ENCODE measurements around the gene ANAPC16. TPM values are rescaled to one million over a fixed set of nuclear protein-coding genes. Genes with fewer than 3 reads are reported as not detected.

Gene ANAPC16
- total and polyA plus RNA-seq, 2 of the 4 experiments (the other 2 are of a cell fraction): 25.2 to 26.3 TPM

DNA sequence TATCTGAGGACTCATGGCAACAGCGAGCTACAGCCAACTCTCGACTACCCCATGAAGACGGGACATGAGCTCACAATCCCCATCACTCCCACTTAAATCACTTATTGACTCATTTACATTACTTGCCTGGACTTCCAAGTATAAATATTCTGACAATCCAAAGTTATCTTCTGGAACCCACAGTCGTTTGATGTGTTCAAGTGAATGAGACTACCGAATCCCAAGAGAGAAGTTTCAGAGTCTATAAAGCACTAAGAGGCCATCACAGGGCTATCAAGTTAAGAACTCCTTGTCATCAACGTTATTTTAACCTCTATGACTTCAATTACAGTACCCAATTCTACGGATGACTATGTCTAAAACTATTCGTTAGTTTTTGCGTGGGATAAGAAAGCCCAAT is 11.5 kb upstream of the ANAPC16 start:
- ChIA-PET CTCF (no interaction called here), POLR2A (ENCODE audit: unreplicated experiment) (no interaction called here)
- BruUV-seq (replicated peaks): no TSS peak
- H4K5ac ChIP-seq (ENCODE audit: low read depth, low read length): no peak overlapping the region
- TF ChIP-seq RCOR1 (IDR thresholded peaks at IDR 0.05; ENCODE audit: insufficient replicate concordance, low read length) (no peak), FOS (IDR thresholded peaks at IDR 0.05; ENCODE audit: low read depth, low read length) (no peak), MXI1 (IDR thresholded peaks at IDR 0.05; ENCODE audit: borderline replicate concordance, low read depth, low read length) (no peak), CHD1 (IDR thresholded peaks at IDR 0.05; ENCODE audit: low read depth, low read length) (no peak), CTCF (conservative IDR thresholded peaks at IDR 0.05; ENCODE audit: low read depth, low read length) (no peak), MAZ (IDR thresholded peaks at IDR 0.05; ENCODE audit: borderline replicate concordance, low read depth, low read length) (no peak), CEBPB (IDR thresholded peaks at IDR 0.05; ENCODE audit: low read depth, low read length) (no peak)
- H4K20me1 ChIP-seq (ENCODE audit: insufficient read depth, low read length): no peaks in the 10 kb centered on the region
- no peak overlapping the region for H3K4ac ChIP-seq (ENCODE audit: low read depth, low read length)
- H2BK15ac ChIP-seq (ENCODE audit: low read depth, low read length): no peak overlapping the region
- 0 out of 2 replicates have a peak, but pooled peaks cover 3% of the 10 kb centered on the region for H3K9me1 ChIP-seq (ENCODE audit: insufficient read depth, low read length)
- H3K23ac ChIP-seq (ENCODE audit: low read depth, low read length): no peak overlapping the region
- no peak overlapping the region for H3K56ac ChIP-seq (ENCODE audit: extremely low read depth, insufficient read depth, low read length)
- H3K4me2 ChIP-seq (ENCODE audit: low read depth, low read length): no peak overlapping the region
- no peak overlapping the region for H2AK9ac ChIP-seq (replicated peaks; ENCODE audit: low read depth, low read length, poor library complexity)
- in situ Hi-C loops (cut with MboI; ENCODE audit: low sequenced_read_pairs) (no loop called here), dilution Hi-C loops (cut with HindIII; ENCODE audit: low sequenced_read_pairs, unreplicated experiment) (no loop called here), intact Hi-C loops (cut with micrococcal nuclease) (no loop called here)
- no peak overlapping the region for H2BK20ac ChIP-seq (ENCODE audit: low read depth, low read length)
- no peak overlapping the region for H3K4me3 ChIP-seq (ENCODE audit: insufficient read depth, low read depth, low read length)
- H2BK120ac ChIP-seq (ENCODE audit: low read depth, low read length): no peak overlapping the region
- H2BK5ac ChIP-seq (ENCODE audit: low read depth, low read length, poor library complexity, severe bottlenecking): no peak overlapping the region
- no peak overlapping the region for H4K8ac ChIP-seq (ENCODE audit: low read depth in 2 of 2, low read length in 2 of 2)
- no peak overlapping the region for H2AK5ac ChIP-seq (ENCODE audit: low read depth, low read length)
- H3K18ac ChIP-seq (ENCODE audit: low read depth, low read length): no peak overlapping the region
- no peak overlapping the region for H4K91ac ChIP-seq (ENCODE audit: insufficient read depth, low read depth, low read length)
- no peak for ATAC-seq (ENCODE audit: low read depth)
- 93% methylated on average over 3 of the region's 9 CpGs; no CpG with 5 or more reads in 1 of the 2 experiments for WGBS, 2 experiments (ENCODE audit: extremely low coverage in 2 of 2, insufficient read length in 1 of 2)
- peaks cover 23% of the 10 kb centered on the region for H3K36me3 ChIP-seq (ENCODE audit: control insufficient read depth, insufficient read depth, low read length)
- H3K4me1 ChIP-seq (ENCODE audit: control insufficient read depth, insufficient read depth, low read length): no peaks in the 10 kb centered on the region
- no peak overlapping the region for H2AFZ ChIP-seq (replicated peaks; ENCODE audit: low read length, poor library complexity)
- H3K79me1 ChIP-seq (ENCODE audit: low read depth in 1 of 2, low read length in 2 of 2): no peaks in the 10 kb centered on the region
- no peaks in the 10 kb centered on the region for H3K27me3 ChIP-seq (ENCODE audit: control insufficient read depth, insufficient read depth, low read length)
- H3K9me3 ChIP-seq (ENCODE audit: control insufficient read depth, insufficient read depth, low read length): no peaks in the 10 kb centered on the region
- no peak overlapping the region for H3K9ac ChIP-seq (ENCODE audit: low read depth, low read length)
- no peak overlapping the region for H3K27ac ChIP-seq (ENCODE audit: insufficient read depth, low read length)
- no peak for DNase-seq
- H3K14ac ChIP-seq (replicated peaks; ENCODE audit: low read depth, low read length): no peak overlapping the region
